NB4 (cell line): ENCODE measurements around the gene PFDN1.

Source experiments
- CTCF ChIP-seq: IDR thresholded peaks from one replicate; pipeline ENCODE4 v1.5.1; 2012; ENCODE audit warnings: low read depth, low read length
- MYC ChIP-seq: IDR thresholded peaks from 2 replicates; pipeline ENCODE4 v1.6.1; 2011; ENCODE audit warnings: low read depth, low read length
- POLR2A ChIP-seq: IDR thresholded peaks from 2 replicates; pipeline ENCODE4 v1.6.1; 2011; ENCODE audit warnings: mild to moderate bottlenecking; ENCODE audit not compliant: insufficient read length; ENCODE audit errors: extremely low read depth

DNA sequence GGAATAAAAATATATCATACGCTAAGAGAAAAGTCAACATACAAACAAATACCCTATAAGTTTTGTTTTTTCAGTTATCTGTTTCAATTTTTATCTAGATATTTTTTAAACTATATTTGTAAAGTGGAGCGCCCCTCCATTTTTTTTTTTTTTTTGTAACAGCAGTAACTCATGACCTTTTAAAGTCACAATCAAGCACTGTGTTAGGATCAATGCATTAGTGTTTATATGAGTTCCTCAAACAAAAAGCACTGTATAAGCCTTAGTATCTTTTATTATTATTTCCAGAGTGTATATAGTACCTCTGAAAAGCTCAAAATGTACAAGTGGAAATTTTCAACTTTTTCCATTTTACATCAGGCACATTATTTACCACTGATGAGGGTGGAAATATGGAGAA lies 20.6 kb downstream of the PFDN1 start:
- TF ChIP-seq CTCF (no peak), POLR2A (no peak), MYC (no peak)
